Caco-2 (cell line): ENCODE data around the gene NRL. TPM values are rescaled to one million over a fixed set of nuclear protein-coding genes. Genes with fewer than 3 reads are reported as not detected.

Experiments
- BruUV-seq: library from RNA; stranded (reverse); fragments of 400-500 nt; replicated peaks from 2 replicates; lab custom pipeline; 2021; lab: Mats Ljungman, UMichigan
- CTCF ChIA-PET: fragments of 300-600 bp; sonication (Branson Sonifier 250); formaldehyde crosslinking; loops from one replicate; lab custom pipeline; 2022; ENCODE audit warnings: antibody characterized with exemption; lab: Charles Lee
- POLR2A ChIA-PET: fragments of 300-600 bp; sonication (Branson Sonifier 250); formaldehyde crosslinking; loops from one replicate; lab custom pipeline; 2022; ENCODE audit warnings: antibody characterized with exemption; lab: Charles Lee
- DNase-seq, 2 experiments: peaks; one replicate each; pipeline versions ENCODE4 v3.0.0 to v3.0.0-alpha.2; 2020 to 2022
- H3K27me3 ChIP-seq: replicated peaks from 2 replicates; pipeline ENCODE4 v1.6.0; 2011; ENCODE audit warnings: low read length; ENCODE audit not compliant: control insufficient read depth, insufficient read depth
- H3K36me3 ChIP-seq: 2 replicates; pipeline ENCODE4 v1.5.1; 2011; ENCODE audit warnings: low read length; ENCODE audit not compliant: control insufficient read depth, insufficient read depth
- H3K4me1 ChIP-seq: fragments of 250-450 bp; sonication (Bioruptor Pico); 2 replicates; pipeline ENCODE4 v1.5.1; 2020; ENCODE audit warnings: mild to moderate bottlenecking
- H3K4me3 ChIP-seq: 2 replicates; pipeline ENCODE4 v1.5.1; 2011; ENCODE audit warnings: low read depth, mild to moderate bottlenecking, control low read depth, low read length
- H3K9me3 ChIP-seq: fragments of 250-450 bp; sonication (Bioruptor Pico); 2 replicates; pipeline ENCODE4 v1.5.1; 2020; ENCODE audit warnings: mild to moderate bottlenecking, moderate library complexity
- H3K27ac Mint-ChIP-seq: one replicate; pipeline ENCODE4 v1.8.0; 2022; ENCODE audit warnings: mixed read lengths; ENCODE audit not compliant: unreplicated experiment
- H3K27me3 Mint-ChIP-seq: one replicate; pipeline ENCODE4 v1.8.0; 2022; ENCODE audit warnings: mixed read lengths; ENCODE audit not compliant: insufficient read depth, unreplicated experiment
- H3K36me3 Mint-ChIP-seq: one replicate; pipeline ENCODE4 v1.8.0; 2022; ENCODE audit warnings: mild to moderate bottlenecking, mixed read lengths; ENCODE audit not compliant: insufficient read depth, unreplicated experiment
- H3K4me1 Mint-ChIP-seq: one replicate; pipeline ENCODE4 v1.8.0; 2022; ENCODE audit warnings: low read depth, mixed read lengths; ENCODE audit not compliant: unreplicated experiment
- H3K4me3 Mint-ChIP-seq: one replicate; pipeline ENCODE4 v1.8.0; 2022; ENCODE audit warnings: mild to moderate bottlenecking, moderate library complexity, mixed read lengths; ENCODE audit not compliant: unreplicated experiment
- H3K9me3 Mint-ChIP-seq: one replicate; pipeline ENCODE4 v1.8.0; 2022; ENCODE audit warnings: mixed read lengths; ENCODE audit not compliant: unreplicated experiment
- CTCF ChIP-seq, 2 experiments: fragments of 200-600 bp in 1 of 2; IDR thresholded peaks; 1 replicate in 1 of 2; 2 replicates in 1 of 2; pipeline versions ENCODE4 v1.5.1 to v1.8.0; 2011 to 2022; ENCODE audit warnings: antibody characterized with exemption in 1 of 2, control low read depth in 1 of 2, inconsistent platforms in 1 of 2, low read depth in 1 of 2, low read length in 1 of 2, mild to moderate bottlenecking in 1 of 2, moderate library complexity in 1 of 2; ENCODE audit not compliant: insufficient read depth in 1 of 2, severe bottlenecking in 1 of 2, unreplicated experiment in 1 of 2
- intact Hi-C: fragments of 100-400 bp; cut with micrococcal nuclease; formaldehyde crosslinking; loops from one replicate; pipeline ENCODE4 v1.10.0; 2022; ENCODE audit not compliant: unreplicated experiment
- total RNA-seq: library from RNA; stranded (reverse); gene quantifications from 2 replicates; pipeline ENCODE4 v1.2.3, GENCODE V29; 2022

Gene NRL
- total RNA-seq, 1 experiment from 2014 or later, result 2.1 TPM

GRCh38 chr14:24064091-24064795 is 50.5 kb downstream of the NRL start:
- no peak for TF ChIP-seq CTCF (IDR thresholded peaks at IDR 0.05; ENCODE audit: insufficient read depth in 1 of 2, low read depth in 1 of 2, low read length in 1 of 2, severe bottlenecking in 1 of 2, unreplicated experiment in 1 of 2)

DNA sequence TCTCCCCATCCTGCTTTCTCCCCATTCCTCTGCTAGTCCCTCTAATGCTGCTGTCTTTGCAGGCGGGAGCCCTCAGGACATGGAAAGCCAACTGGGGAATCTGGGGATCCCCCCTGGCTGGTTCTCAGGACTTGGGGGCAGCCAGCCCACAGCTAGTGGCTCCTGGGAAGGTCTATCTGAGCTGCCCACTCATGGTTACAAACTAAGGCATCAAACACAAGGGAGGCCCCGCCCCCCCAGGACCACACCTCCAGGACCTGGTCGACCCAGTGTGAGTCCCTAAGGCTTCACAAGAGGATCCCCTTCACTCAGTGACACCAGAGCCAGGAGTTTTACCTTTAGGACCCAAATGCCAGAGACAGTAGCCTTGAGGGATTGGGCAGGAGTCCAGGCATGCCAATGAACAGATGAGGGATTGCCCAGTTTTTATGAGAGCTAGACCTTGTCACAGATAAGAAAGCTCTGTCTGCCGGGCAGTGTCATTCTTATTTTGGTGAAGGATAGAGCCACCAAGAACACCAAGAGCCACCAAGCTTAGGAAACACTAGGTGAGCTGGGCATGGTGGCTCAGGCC is 51.4 kb downstream of the NRL start:
- Mint-ChIP-seq H3K27ac (no peak overlapping the region), H3K4me3 (no peak overlapping the region), H3K9me3 (no peaks in the 10 kb centered on the region), H3K4me1 (peaks cover 6% of the 10 kb centered on the region), H3K27me3 (no peaks in the 10 kb centered on the region), H3K36me3 (no peaks in the 10 kb centered on the region)
- CTCF ChIA-PET, result interaction anchor here (0.6 kb wide), 1 partner anchor 30 kb away, joined by 7 read pairs; no protein-coding TSS in a partner anchor
- no peak for TF ChIP-seq CTCF (IDR thresholded peaks at IDR 0.05; ENCODE audit: insufficient read depth in 1 of 2, low read depth in 1 of 2, low read length in 1 of 2, severe bottlenecking in 1 of 2, unreplicated experiment in 1 of 2)
- intact Hi-C loops, result no loop called here
- POLR2A ChIA-PET, result no interaction called here
- BruUV-seq, result no TSS peak
- peaks cover 14% of the 10 kb centered on the region; the same call in 1 of the 2 replicates for H3K4me1 ChIP-seq
- no peaks in the 10 kb centered on the region for H3K36me3 ChIP-seq
- H3K9me3 ChIP-seq, result no peaks in the 10 kb centered on the region
- DNase-seq, result no peak
- no peaks in the 10 kb centered on the region for H3K27me3 ChIP-seq
- H3K4me3 ChIP-seq, result no peak overlapping the region

More at GRCh38 chr14:24064091-24064795, 50.5 kb downstream of the NRL start:
- Histone ChIP-seq H3K9me3 (no peaks in the 10 kb centered on the region), H3K4me3 (no peak overlapping the region), H3K4me1 (peaks cover 14% of the 10 kb centered on the region; the same call in 1 of the 2 replicates), H3K36me3 (no peaks in the 10 kb centered on the region), H3K27me3 (no peaks in the 10 kb centered on the region)
- Mint-ChIP-seq H3K27me3 (no peaks in the 10 kb centered on the region), H3K4me3 (no peak overlapping the region), H3K27ac (no peak overlapping the region), H3K36me3 (no peaks in the 10 kb centered on the region), H3K4me1 (peaks cover 6% of the 10 kb centered on the region), H3K9me3 (no peaks in the 10 kb centered on the region)
- ChIA-PET CTCF (interaction anchor here (0.7 to 1.2 kb wide), 3 partner anchors 8 to 50 kb away, joined by 3 read pairs; partner anchors contain the start of genes DCAF11 and NRL), POLR2A (no interaction called here)
- BruUV-seq, result no TSS peak
- intact Hi-C loops, result no loop called here
- no peak for DNase-seq

DNA sequence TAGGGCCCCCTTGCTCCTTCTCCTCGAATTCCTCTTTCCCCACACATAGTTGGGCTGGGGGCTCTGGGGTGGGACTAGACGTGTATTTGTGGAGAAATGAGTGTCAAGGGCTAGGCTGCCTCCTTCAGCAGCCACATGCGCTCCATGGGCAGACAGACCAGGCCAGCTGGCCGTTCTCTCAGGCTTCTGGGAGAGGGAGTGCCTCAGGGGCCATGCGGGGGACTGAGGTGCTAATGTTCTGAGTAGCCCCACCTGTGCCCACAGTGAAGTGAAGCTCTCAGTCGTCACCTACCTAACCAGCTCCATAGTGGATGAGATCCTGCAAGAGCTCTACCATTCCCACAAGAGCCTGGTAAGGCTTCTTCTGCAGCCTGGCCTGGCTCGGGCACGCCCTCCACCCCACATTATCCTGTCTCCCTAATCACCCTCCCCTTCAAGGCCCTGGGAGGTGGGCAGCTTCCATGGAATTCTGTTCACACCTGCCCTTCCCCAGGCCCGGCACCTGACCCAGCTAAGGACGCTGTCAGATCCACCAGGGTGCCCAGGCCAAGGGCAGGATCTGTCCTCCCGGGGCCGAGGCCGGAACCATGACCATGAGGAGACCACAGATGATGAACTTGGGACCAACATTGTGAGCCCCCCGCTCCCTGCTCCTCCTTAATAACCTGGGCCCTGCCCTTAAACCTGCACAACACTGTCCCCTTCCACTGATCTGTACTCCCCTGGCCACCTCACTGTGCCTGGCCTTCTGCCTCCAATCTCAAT is 52.4 kb downstream of the NRL start:
- Histone ChIP-seq H3K9me3 (no peaks in the 10 kb centered on the region), H3K36me3 (no peaks in the 10 kb centered on the region), H3K4me1 (peaks cover 14% of the 10 kb centered on the region; the same call in 1 of the 2 replicates), H3K27me3 (no peaks in the 10 kb centered on the region), H3K4me3 (no peak overlapping the region)
- H3K36me3 Mint-ChIP-seq, result no peaks in the 10 kb centered on the region
- intact Hi-C loops, result no loop called here
- no peaks in the 10 kb centered on the region for H3K9me3 Mint-ChIP-seq
- BruUV-seq, result no TSS peak
- POLR2A ChIA-PET, result no interaction called here
- DNase-seq, result no peak
- no peak overlapping the region for H3K27ac Mint-ChIP-seq
- H3K27me3 Mint-ChIP-seq, result no peaks in the 10 kb centered on the region
- no peak for TF ChIP-seq CTCF (IDR thresholded peaks at IDR 0.05; ENCODE audit: insufficient read depth in 1 of 2, low read depth in 1 of 2, low read length in 1 of 2, severe bottlenecking in 1 of 2, unreplicated experiment in 1 of 2)
- no peak overlapping the region for H3K4me3 Mint-ChIP-seq
- H3K4me1 Mint-ChIP-seq, result peaks cover 6% of the 10 kb centered on the region
- CTCF ChIA-PET, result interaction anchor here (0.6 to 1.4 kb wide), 4 partner anchors 28 to 48 kb away, joined by 3 to 6 read pairs (median 4); partner anchors contain the start of gene PCK2
